Measurements from ENCODE around the gene PSD2. TPM values are rescaled to one million over a fixed set of nuclear protein-coding genes. Genes with fewer than 3 reads are reported as not detected.
A peak's percentile ranks its signal among the peaks of the same experiment; 100 is the strongest.

The PSD2 gene
- total and polyA plus RNA-seq, 10 of the 15 experiments (the other 5 are each of a cell fraction or from before 2014, with no cell fraction given), result 0.02 to 0.14 (median 0.03) TPM; not detected in 5

DNA sequence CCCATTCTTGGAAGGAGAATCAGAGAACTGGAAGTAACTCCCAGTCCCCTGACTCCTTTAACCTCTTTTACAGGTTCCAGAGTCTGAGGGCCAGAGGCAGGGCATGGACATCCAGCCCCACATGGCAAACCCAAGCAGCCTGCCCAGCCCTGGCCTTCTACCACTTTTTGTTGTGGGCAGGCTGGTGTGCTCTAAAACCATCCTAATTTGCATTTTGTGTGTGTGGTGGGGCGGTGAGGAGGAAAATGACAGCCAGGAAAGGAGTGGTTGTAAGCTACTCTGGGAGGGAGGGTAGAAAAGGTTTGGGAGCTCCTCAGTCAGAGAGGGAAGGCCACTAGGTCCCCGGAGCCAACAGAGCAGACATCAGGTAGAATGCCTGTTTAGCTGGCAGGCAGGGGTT lies 90.6 kb downstream of the PSD2 start:
- SMC1A ChIA-PET (ENCODE audit: uncharacterized antibody, unreplicated experiment), result interaction anchor here (1.3 kb wide), 1 partner anchor 83 kb away, joined by 4 read pairs; no protein-coding TSS in a partner anchor
- RAD21 ChIA-PET (ENCODE audit: unreplicated experiment), result interaction anchor here (1.1 kb wide), 1 partner anchor 99 kb away, joined by 3 read pairs; no protein-coding TSS in a partner anchor
- intact Hi-C loops (cut with micrococcal nuclease; ENCODE audit: unreplicated experiment), result no loop called here
- ATAC-seq (peak; percentile 56), FAIRE-seq (no peak), DNase-seq (ENCODE audit: low read depth, low spot score) (no peak)
- in situ Hi-C loops (cut with MboI), result no loop called here
- Histone ChIP-seq H3K9me3 (replicated peaks; ENCODE audit: control insufficient read depth, insufficient read depth, low read length) (no peaks in the 10 kb centered on the region), H4K20me1 (ENCODE audit: control insufficient read depth, insufficient read depth) (no peaks in the 10 kb centered on the region), H3K27ac (ENCODE audit: control insufficient read depth, insufficient read depth) (no peak overlapping the region), H3K4me3 (no peak overlapping the region), H2AFZ (ENCODE audit: control insufficient read depth, low read depth, low read length) (no peak overlapping the region), H3K27me3 (replicated peaks in 1 of 2; ENCODE audit: control insufficient read depth in 2 of 2, insufficient read depth in 2 of 2, low read length in 1 of 2) (no peaks in the 10 kb centered on the region), H3K36me3 (ENCODE audit: control insufficient read depth in 2 of 2, insufficient read depth in 2 of 2, low read length in 1 of 2) (peaks cover 0 to 5% of the 10 kb centered on the region in 2 experiments; a peak in 3 of 4 replicates), H3K4me2 (ENCODE audit: control insufficient read depth, insufficient read depth) (no peak overlapping the region), H3K4me1 (ENCODE audit: control insufficient read depth, insufficient read depth, low read length) (peaks cover 4% of the 10 kb centered on the region; the same call in 1 of the 2 replicates), H3K79me2 (ENCODE audit: control insufficient read depth, insufficient read depth, low read length) (no peaks in the 10 kb centered on the region), H3K9ac (ENCODE audit: control insufficient read depth, insufficient read depth, low read length) (no peak overlapping the region)
- WGBS (ENCODE audit: insufficient coverage, insufficient replicate concordance, low lambda C conversion rate, missing lambda C conversion rate), result 0% methylated on average over 2 of the region's 2 CpGs
- POLR2A ChIA-PET, result interaction anchor here (0.5 kb wide), 1 partner anchor 118 kb away, joined by 5 read pairs; no protein-coding TSS in a partner anchor
- TF ChIP-seq POU2F2 (IDR thresholded peaks at IDR 0.05; ENCODE audit: borderline replicate concordance, low read depth, low read length) (0 out of 3 replicates have a peak, but pooled peaks have one; percentile 23), ZNF687 (IDR thresholded peaks at IDR 0.05) (no peak)
- CTCF ChIA-PET, result interaction anchor here (8.4 kb wide), 1 partner anchor 83 kb away, joined by 50 read pairs; no protein-coding TSS in a partner anchor
- BruUV-seq (replicated peaks), result no TSS peak

Measured in GM12878 (cell line).